ENCODE data around the gene UTP3.

DNA sequence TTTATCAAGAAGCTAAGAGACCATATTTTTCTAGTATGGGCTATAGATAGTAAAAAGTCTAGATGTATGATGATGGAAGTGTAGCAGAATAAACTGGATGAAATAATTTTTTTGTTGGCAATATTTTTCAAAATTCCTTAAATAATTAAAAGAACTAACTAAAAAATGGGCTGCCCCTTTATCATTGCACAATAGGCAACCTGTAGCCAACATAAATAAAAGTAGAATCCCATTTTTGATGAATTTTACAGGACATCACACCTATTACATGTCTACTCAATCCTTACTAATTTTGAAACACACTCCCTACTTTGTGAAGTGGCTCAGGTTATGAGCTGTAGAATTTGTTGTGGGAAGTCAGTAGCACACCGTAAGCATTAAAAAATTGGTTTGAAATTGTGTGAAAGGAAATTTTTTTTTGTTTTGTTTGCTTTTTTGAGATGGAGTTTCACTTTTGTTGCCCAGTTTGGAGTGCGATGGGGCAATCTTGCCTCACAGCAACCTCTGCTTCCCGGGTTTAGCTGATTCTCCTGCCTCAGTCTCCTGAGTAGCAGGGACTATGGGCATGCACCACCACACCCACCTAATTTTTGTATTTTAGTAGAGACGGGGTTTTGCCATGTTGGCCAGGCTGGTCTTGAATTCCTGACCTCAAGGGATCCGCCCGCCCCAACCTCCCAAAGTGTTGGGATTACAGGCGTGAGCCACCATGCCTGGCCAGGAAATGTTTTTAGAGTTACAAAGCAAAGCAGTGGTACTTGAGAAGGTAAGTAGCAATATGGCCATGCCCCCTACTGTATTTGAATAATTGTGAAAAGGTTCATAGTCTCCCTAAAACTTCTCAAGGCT is 24.5 kb downstream of the UTP3 start:
- no peak for TF ChIP-seq CTCF (IDR thresholded peaks at IDR 0.05)
- TF ChIP-seq POLR2A (IDR thresholded peaks at IDR 0.05), result no peak

Measured in heart left ventricle (tissue), 13 donors.